GM18519 (cell line): ENCODE results near the gene PHLDA1.

Experiments used
- ATAC-seq: cut with Tn5 transposase; IDR thresholded peaks from one replicate; pipeline ENCODE4 v1.9.1; 2021; ENCODE audit warnings: mild to moderate bottlenecking, moderate library complexity; ENCODE audit not compliant: unreplicated experiment, low FRiP score

The PHLDA1 gene

GRCh38 chr12:76031414-76032042 lies at the start of gene PHLDA1:
Gene PHLDA1, minus strand, starts transcription at chr12:76031776.
- peak; percentile 76 for ATAC-seq

DNA sequence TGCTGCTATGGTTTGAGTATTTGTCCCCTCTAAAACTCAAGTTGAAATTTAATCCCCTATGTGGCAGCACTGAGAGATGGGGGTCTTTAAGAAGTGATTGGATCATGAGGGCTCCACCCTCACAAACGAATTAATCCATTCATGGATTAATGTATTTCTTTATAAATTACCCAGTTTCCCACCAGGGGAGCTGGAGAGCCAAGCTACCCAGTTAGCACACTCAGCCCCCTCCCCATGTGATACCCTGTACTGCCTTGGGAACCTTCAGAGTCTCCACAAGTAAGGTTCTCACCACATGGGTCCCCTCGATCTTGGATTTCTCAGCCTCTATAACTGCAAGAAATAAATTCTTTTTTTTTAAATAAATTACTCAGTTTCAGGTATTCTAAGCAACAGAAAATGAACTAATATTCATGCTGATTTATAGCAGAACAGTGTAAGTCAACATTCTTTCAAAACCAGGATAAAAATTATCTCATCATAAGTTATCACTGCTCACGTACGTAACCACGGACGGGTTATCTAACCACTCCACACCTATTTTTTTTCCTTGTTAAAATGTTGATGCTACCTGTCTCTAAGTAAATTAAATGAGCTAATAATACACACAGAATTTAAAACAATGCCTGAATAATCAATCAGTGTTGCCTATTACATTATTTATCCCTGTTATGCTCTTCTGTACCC lies 49.3 kb upstream of the PHLDA1 start:
- ATAC-seq = no peak

- no peak for ATAC-seq
Measured at GRCh38 chr12:76080017-76080728, 48.6 kb upstream of the PHLDA1 start.

DNA sequence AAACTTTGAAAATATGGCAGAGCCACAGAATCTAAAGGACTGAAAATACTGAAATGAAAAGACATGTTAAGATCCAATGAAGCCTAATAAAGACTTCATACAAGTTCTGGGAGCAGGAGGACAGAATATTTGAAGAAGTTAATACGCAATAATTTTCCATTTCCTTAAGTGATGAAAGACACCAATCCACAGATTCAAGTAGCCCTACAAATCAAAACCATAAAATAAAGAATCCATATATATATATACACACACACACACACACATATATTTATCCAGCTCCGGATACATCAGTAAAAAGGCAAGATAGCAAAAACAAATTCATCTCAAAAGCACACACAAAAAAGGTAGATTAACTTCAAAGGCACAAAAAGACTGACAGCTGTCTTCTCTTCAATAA lies 47.2 kb upstream of the PHLDA1 start:
- no peak for ATAC-seq

GRCh38 chr12:76075448-76075847 lies 43.9 kb upstream of the PHLDA1 start:
- ATAC-seq = no peak

DNA sequence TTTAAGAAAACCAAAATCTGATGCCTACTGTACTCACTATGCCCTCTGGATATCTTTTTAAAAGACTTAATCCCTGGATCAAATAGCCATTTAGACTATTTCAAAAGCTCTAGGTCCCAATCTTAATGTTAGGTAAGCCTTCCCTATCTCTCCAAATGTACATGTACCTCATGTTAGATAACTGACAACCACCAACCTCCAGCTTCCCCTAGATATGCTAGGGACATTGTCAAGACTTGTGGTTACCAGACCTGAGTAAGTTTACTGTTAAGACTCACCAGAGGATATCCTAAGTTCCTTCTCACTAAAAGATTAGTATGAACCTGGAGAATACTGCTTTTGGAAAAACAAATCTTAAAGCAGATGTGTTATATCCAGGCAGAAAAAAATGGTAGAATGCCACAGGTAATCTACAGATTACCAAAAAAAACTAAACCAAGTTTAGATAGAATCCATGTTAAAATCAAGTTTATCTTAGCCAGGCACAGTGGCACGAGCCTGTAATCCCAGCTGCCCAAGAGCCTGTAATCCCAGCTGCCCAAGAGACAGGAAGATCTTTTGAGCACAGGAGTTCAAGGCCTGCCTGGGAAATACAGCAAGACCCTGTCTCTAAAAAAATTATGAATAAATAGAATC lies 43.2 kb upstream of the PHLDA1 start:
- ATAC-seq = no peak

GRCh38 chr12:76073561-76073960 lies 42.0 kb upstream of the PHLDA1 start:
- ATAC-seq = no peak

DNA sequence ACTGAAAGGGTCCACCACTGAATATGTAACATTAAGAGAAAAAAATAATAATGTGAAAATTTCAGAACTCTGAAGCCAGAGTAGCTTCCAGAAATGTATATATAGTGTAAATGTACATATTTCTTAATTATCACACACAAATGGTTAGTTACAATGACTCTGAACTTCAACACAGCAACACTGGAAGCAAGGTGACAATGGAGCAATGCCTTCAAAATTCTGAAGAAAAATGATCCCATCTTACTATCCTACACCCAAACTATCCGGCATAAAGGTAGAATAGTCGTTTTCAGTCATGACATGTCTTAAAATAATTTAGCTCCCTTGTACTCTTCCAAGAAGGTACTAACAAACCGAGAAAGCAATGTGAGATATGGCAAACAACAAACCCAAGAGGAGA lies 41.0 kb upstream of the PHLDA1 start:
- no peak for ATAC-seq

DNA sequence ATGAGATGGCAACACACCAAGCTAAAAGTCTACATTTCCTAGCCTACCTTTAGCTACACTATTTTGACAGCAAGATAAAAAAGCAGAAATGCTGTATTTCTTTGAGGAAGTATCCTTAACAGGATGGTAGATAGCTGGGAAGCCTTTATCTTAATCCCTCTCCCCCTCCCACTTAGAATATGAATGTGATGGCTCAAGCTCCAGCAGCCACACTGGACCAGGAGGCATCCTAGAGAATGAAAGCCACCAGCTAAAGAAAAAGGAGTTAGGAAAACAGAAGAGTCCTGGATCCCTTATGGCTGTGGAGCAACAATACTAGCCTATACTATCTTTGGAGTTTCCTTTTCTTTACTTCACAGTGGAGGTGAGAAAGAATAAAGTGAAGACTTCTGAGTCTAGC lies 37.8 kb upstream of the PHLDA1 start:
- ATAC-seq = no peak

GRCh38 chr12:76065917-76066316 lies 34.3 kb upstream of the PHLDA1 start:
- ATAC-seq = no peak

DNA sequence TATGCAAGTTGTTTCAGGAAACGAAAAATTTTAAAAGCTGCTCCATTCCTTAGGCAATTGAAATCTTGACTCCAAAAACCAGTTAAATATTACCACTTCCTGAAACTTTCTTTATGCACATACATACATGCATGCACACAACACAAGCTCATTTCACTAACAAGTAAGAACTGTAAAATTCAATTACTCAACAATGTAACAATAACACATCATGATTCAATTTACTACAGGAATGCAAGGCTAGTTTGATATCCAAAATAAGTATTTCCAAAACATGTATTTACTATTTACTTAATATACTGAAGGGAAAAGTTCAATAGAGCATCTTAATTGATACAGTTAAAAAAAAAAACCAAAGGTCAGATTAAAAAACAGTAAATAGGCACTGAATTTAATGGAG lies 33.3 kb upstream of the PHLDA1 start:
- no peak for ATAC-seq

- no peak for ATAC-seq
Measured at GRCh38 chr12:76060111-76060510, 28.5 kb upstream of the PHLDA1 start.

DNA sequence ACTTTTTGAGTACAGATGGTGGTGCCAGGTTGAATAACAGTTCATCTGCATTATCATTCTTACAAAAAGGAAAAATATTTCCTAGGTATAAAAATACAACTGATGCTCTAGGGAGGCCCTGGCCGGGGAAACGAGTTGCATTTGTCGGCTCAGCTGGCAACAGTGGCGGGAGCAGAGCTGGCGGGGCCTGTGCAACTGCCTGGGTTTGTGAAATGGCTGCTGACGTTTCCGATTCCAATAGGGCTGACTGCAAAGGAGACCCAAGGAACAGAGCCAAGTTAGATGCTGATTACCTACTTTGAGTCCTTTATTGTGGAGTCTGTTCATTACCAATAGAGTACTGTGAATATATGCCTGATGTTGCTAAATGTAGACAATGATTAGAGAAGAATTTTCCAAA lies 25.8 kb upstream of the PHLDA1 start:
- ATAC-seq = no peak

GRCh38 chr12:76055393-76055792 lies 23.8 kb upstream of the PHLDA1 start:
- no peak for ATAC-seq

DNA sequence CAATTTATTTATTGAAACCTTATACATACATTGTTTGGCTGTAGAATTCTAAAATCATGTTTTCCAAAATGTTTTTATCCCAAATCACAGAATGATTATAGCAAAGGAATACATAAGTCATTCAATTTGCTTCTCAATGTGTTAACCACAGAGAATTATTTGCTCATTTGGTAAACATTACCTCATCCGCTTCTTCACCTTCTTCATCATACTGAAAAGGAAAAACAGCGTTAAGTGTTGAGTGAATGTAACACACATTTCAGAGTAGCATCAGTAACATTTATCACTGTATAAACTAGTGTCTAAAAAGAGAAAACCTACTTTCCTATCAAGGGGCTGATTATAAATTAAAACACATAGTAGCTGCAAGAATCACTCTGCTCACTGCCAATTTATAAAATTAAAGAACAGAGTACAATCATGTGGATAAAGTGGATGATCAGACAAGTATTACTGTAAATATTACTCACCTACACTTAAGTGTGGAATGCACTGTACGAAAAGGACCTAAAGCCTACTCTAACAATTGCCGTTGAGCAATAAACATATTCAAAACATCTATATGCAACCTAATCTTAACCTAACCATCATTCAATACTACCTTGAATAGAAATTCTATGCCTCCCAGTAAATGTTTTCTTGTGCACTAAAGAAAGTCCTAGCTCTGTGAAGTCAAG lies 18.1 kb upstream of the PHLDA1 start:
- no peak for ATAC-seq

GRCh38 chr12:76047742-76048141 lies 16.2 kb upstream of the PHLDA1 start:
- ATAC-seq = no peak

GRCh38 chr12:76047060-76047459 lies 15.5 kb upstream of the PHLDA1 start:
- no peak for ATAC-seq

DNA sequence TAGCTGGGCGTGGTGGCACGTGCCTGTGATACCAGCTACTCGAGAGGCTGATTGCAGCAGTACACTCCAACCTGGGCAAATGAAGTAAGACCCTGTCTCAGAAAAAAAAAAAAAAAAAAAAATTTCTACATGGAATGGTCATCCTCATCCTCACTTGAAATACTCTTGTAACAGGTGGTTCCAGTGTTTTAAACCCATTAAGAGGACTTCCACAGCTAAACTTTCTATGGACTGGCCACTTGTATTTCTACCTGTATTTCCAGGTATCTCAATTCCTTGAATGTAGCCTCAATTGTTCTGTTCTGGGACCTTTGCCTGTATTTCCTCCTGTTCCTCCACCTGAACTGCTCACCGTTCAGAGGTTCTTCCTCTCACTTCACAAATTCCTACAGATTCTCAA lies 11.8 kb upstream of the PHLDA1 start:
- ATAC-seq = no peak

DNA sequence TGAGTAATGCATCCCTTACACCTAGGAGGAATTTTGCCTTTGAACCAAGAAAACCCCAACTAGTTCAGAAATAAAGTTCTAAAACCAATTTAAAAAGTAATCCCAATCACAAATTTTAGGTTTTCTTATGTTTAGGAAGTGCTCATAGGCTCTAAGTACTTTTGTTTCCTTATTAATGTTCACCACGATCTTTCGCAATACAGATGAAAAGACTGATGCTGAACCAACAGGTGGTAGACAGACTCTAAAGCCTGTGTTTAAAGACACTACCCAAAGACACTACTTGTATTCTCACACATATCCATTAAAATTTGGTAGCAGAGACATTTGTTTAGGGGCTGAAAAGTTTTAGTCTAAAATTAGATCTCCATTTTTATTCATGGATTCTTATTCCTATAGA lies 10.6 kb upstream of the PHLDA1 start:
- ATAC-seq = no peak

DNA sequence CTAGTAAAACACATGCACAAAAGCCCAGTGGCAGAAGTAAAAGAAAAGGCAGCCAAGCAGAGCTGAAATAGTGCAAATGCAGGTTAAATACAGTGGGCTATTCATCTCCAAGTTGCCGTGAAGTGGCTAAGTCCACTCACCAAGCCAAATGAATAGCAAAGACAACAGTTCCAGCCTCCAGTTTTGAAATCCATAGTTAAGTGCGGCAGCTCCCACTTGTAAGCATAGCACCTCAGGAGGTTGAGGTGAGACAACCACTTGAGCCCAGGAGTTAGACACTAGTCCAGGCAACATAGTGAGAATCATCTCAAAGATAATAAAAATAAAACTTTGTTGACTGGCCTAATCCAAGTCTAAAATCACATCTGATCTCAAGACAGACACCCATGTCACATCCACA lies 9.8 kb upstream of the PHLDA1 start:
- ATAC-seq = no peak

DNA sequence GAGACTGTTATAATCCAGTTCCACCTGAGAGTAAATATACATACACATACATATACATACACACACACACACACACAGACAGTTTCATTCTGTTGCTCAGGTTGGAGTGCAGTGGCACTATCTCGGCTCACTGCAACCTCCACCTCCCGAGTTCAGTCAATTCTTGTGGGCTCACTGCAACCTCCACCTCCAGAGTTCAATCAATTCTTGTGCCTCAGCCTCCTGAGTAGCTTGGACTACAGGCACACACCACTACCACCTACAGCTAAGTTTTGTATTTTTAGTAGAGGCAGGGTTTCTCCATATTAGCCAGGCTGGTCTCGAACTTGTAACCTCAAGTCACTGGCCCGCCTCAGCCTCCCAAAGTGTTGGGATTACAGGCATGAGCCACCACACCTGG lies 8.9 kb upstream of the PHLDA1 start:
- no peak for ATAC-seq
